ENCODE data around the gene PF4V1.

DNA sequence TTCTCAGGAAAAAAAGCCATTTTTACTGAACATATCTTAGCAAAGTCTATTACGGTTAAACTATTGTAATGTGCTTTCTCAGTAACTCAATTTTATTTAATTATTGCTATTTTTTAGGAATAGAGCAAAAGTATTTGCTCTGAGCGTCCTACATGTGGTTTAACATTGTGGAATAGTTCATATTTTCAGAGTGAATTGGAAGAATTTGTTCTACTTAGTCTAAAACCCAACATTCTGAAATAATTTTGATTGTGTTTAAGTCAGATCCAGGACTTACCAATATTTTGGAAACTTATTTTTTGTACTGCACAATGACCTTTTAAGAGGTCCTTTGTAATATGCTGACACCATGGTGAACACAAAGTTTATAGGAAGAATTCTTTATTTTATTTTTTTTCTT, 43.3 kb downstream of the PF4V1 start:
- TF ChIP-seq, protein P1, sequence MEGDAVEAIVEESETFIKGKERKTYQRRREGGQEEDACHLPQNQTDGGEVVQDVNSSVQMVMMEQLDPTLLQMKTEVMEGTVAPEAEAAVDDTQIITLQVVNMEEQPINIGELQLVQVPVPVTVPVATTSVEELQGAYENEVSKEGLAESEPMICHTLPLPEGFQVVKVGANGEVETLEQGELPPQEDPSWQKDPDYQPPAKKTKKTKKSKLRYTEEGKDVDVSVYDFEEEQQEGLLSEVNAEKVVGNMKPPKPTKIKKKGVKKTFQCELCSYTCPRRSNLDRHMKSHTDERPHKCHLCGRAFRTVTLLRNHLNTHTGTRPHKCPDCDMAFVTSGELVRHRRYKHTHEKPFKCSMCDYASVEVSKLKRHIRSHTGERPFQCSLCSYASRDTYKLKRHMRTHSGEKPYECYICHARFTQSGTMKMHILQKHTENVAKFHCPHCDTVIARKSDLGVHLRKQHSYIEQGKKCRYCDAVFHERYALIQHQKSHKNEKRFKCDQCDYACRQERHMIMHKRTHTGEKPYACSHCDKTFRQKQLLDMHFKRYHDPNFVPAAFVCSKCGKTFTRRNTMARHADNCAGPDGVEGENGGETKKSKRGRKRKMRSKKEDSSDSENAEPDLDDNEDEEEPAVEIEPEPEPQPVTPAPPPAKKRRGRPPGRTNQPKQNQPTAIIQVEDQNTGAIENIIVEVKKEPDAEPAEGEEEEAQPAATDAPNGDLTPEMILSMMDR (optimal IDR thresholded peaks at IDR 0.05 in 1 of 3, IDR thresholded peaks at IDR 0.05 in 1 of 3, conservative IDR thresholded peaks at IDR 0.05 in 1 of 3; ENCODE audit: extremely low read depth in 1 of 3, insufficient read depth in 2 of 3, low read length in 3 of 3): no peak
- TF ChIP-seq EZH2 (IDR thresholded peaks at IDR 0.05; ENCODE audit: low read length): no peak
